IPS-20b (cell line): ENCODE measurements around the gene CSF3R.

Experiments used
- H3K27ac ChIP-seq: one replicate; pipeline ENCODE4 v1.5.1; 2013; ENCODE audit warnings: low read length
- H3K27me3 ChIP-seq: 2 replicates; pipeline ENCODE4 v1.6.1; 2013; ENCODE audit warnings: mild to moderate bottlenecking, low read length, inconsistent platforms; ENCODE audit not compliant: insufficient read depth
- H3K36me3 ChIP-seq: 2 replicates; pipeline ENCODE4 v1.6.1; 2013; ENCODE audit warnings: low read depth, mild to moderate bottlenecking, inconsistent platforms, low read length, moderate library complexity; ENCODE audit not compliant: insufficient read depth
- H3K4me1 ChIP-seq: 2 replicates; pipeline ENCODE4 v1.6.1; 2013; ENCODE audit warnings: mild to moderate bottlenecking, control low read depth, inconsistent platforms, low read length, moderate library complexity; ENCODE audit not compliant: insufficient read depth
- H3K4me3 ChIP-seq: 2 replicates; pipeline ENCODE4 v1.5.1; 2013; ENCODE audit warnings: mild to moderate bottlenecking, low read length, inconsistent platforms
- H3K9ac ChIP-seq: 2 replicates; pipeline ENCODE4 v1.6.1; 2013; ENCODE audit warnings: low read depth, mild to moderate bottlenecking, inconsistent platforms, low read length, moderate library complexity
- H3K9me3 ChIP-seq: 2 replicates; pipeline ENCODE4 v1.6.1; 2013; ENCODE audit warnings: mild to moderate bottlenecking, low read depth, low read length, inconsistent platforms; ENCODE audit not compliant: insufficient read depth

CSF3R gene

GRCh38 chr1:36482724-36483388 is at the start of gene CSF3R:
Gene CSF3R (minus strand): TSS chr1:36482913. CDS start chr1:36479496, 3,417 bp downstream.
- Histone ChIP-seq H3K36me3 (no peaks in the 10 kb centered on the region), H3K9me3 (no peaks in the 10 kb centered on the region), H3K4me3 (no peak within 1 kb of the TSS), H3K4me1 (no peaks in the 10 kb centered on the region), H3K27me3 (peaks cover 8% of the 10 kb centered on the region; the same call in 1 of the 2 replicates), H3K27ac (no peak within 1 kb of the TSS), H3K9ac (no peak within 1 kb of the TSS)

- Histone ChIP-seq H3K4me3 (no peak overlapping the region), H3K9me3 (no peaks in the 10 kb centered on the region), H3K27me3 (no peaks in the 10 kb centered on the region; the same call in 1 of the 2 replicates), H3K4me1 (no peaks in the 10 kb centered on the region), H3K9ac (no peak overlapping the region), H3K36me3 (no peaks in the 10 kb centered on the region), H3K27ac (no peak overlapping the region)
Measured at GRCh38 chr1:36531833-36532232, 49.1 kb upstream of the CSF3R start.

- Histone ChIP-seq H3K4me3 (no peak overlapping the region), H3K36me3 (no peaks in the 10 kb centered on the region), H3K9me3 (no peaks in the 10 kb centered on the region), H3K27ac (no peak overlapping the region), H3K4me1 (no peaks in the 10 kb centered on the region), H3K27me3 (no peaks in the 10 kb centered on the region), H3K9ac (no peak overlapping the region)
Measured at GRCh38 chr1:36530791-36531190, 48.1 kb upstream of the CSF3R start.

GRCh38 chr1:36530261-36530660 is 47.5 kb upstream of the CSF3R start:
- Histone ChIP-seq H3K27me3 (no peaks in the 10 kb centered on the region), H3K36me3 (no peaks in the 10 kb centered on the region), H3K9me3 (no peaks in the 10 kb centered on the region), H3K9ac (no peak overlapping the region), H3K4me3 (no peak overlapping the region), H3K27ac (no peak overlapping the region), H3K4me1 (no peaks in the 10 kb centered on the region)

- Histone ChIP-seq H3K27me3 (no peaks in the 10 kb centered on the region), H3K36me3 (no peaks in the 10 kb centered on the region), H3K9me3 (no peaks in the 10 kb centered on the region), H3K27ac (no peak overlapping the region), H3K4me3 (no peak overlapping the region), H3K4me1 (no peaks in the 10 kb centered on the region), H3K9ac (no peak overlapping the region)
Measured at GRCh38 chr1:36529769-36530260, 47.1 kb upstream of the CSF3R start.

- Histone ChIP-seq H3K4me1 (no peaks in the 10 kb centered on the region), H3K9ac (no peak overlapping the region), H3K27me3 (no peaks in the 10 kb centered on the region), H3K27ac (no peak overlapping the region), H3K36me3 (no peaks in the 10 kb centered on the region), H3K4me3 (no peak overlapping the region), H3K9me3 (no peaks in the 10 kb centered on the region)
Measured at GRCh38 chr1:36528361-36529349, 45.9 kb upstream of the CSF3R start.

- H3K27ac ChIP-seq = no peak overlapping the region
- H3K27me3 ChIP-seq = no peaks in the 10 kb centered on the region
- H3K9ac ChIP-seq = no peak overlapping the region
- no peaks in the 10 kb centered on the region for H3K36me3 ChIP-seq
- H3K4me1 ChIP-seq = no peaks in the 10 kb centered on the region
- H3K4me3 ChIP-seq = no peak overlapping the region
- H3K9me3 ChIP-seq = no peaks in the 10 kb centered on the region
Measured at GRCh38 chr1:36525166-36525565, 42.5 kb upstream of the CSF3R start.

GRCh38 chr1:36524359-36525062 is 41.8 kb upstream of the CSF3R start:
- Histone ChIP-seq H3K27me3 (no peaks in the 10 kb centered on the region), H3K27ac (no peak overlapping the region), H3K4me1 (no peaks in the 10 kb centered on the region), H3K9me3 (no peaks in the 10 kb centered on the region), H3K9ac (no peak overlapping the region), H3K4me3 (no peak overlapping the region), H3K36me3 (no peaks in the 10 kb centered on the region)

- Histone ChIP-seq H3K4me3 (no peak overlapping the region), H3K9me3 (no peaks in the 10 kb centered on the region), H3K4me1 (no peaks in the 10 kb centered on the region), H3K27me3 (no peaks in the 10 kb centered on the region), H3K27ac (no peak overlapping the region), H3K36me3 (no peaks in the 10 kb centered on the region), H3K9ac (no peak overlapping the region)
Measured at GRCh38 chr1:36523850-36524249, 41.1 kb upstream of the CSF3R start.

- Histone ChIP-seq H3K36me3 (no peaks in the 10 kb centered on the region), H3K9ac (no peak overlapping the region), H3K27me3 (no peaks in the 10 kb centered on the region), H3K27ac (no peak overlapping the region), H3K4me1 (no peaks in the 10 kb centered on the region), H3K4me3 (no peak overlapping the region), H3K9me3 (no peaks in the 10 kb centered on the region)
Measured at GRCh38 chr1:36523230-36523495, 40.5 kb upstream of the CSF3R start.

GRCh38 chr1:36522461-36523229 is 39.9 kb upstream of the CSF3R start:
- H3K4me3 ChIP-seq = no peak overlapping the region
- no peak overlapping the region for H3K9ac ChIP-seq

More at GRCh38 chr1:36522461-36523229, 39.9 kb upstream of the CSF3R start:
- Histone ChIP-seq H3K27ac (no peak overlapping the region), H3K4me1 (no peaks in the 10 kb centered on the region), H3K36me3 (no peaks in the 10 kb centered on the region), H3K9me3 (no peaks in the 10 kb centered on the region), H3K27me3 (no peaks in the 10 kb centered on the region)
